GM12892 (cell line): ENCODE data around the gene SLC9A3.

Source experiments
- DNase-seq: peaks from one replicate; pipeline ENCODE4 v3.0.0; 2011; ENCODE audit not compliant: insufficient read length
- FAIRE-seq: peaks from 2 replicates; lab custom pipeline; 2011; peaks lifted over from hg19 to GRCh38; lab: Jason Lieb, UNC
- POLR2A ChIP-seq: IDR thresholded peaks from 2 replicates; pipeline ENCODE4 v1.6.1; 2011; ENCODE audit warnings: low read depth, low read length, control low read depth
- POLR2AphosphoS5 ChIP-seq: IDR thresholded peaks from 2 replicates; pipeline ENCODE4 v1.6.1; 2011; ENCODE audit warnings: low read depth, low read length, control low read depth
- TAF1 ChIP-seq: IDR thresholded peaks from 2 replicates; pipeline ENCODE4 v1.6.1; 2011; ENCODE audit warnings: low read depth, mild to moderate bottlenecking, control low read depth, low read length, borderline replicate concordance

The SLC9A3 gene

GRCh38 chr5:432928-433791, 91.1 kb downstream of the SLC9A3 start:
- no peak for FAIRE-seq

GRCh38 chr5:432201-432927, 91.9 kb downstream of the SLC9A3 start:
- TF ChIP-seq TAF1 (no peak), POLR2A (peak; percentile 8; the same call in 1 of the 2 replicates), POLR2AphosphoS5 (no peak)
- no peak for FAIRE-seq

More at GRCh38 chr5:432928-433791, 91.1 kb downstream of the SLC9A3 start:
- DNase-seq = no peak
- TF ChIP-seq POLR2A (no peak), POLR2AphosphoS5 (peak; percentile 22; the same call in 1 of the 2 replicates)

DNA sequence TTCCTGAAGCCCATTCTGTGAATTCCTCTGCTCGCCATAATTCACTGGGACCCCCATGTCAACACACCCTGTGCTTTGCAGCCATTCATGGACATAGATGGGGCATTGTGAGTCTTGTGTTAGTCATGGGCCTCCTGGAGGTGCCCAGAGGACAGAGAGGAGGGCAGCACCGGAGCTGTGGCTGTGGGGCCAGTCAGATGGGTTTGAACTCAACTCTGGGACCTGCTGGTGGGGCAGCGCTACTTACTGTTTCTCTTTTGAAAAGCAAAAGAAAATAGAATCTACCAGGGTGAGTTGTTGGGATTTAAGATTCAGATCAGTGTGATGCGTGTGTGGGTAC, 92.6 kb downstream of the SLC9A3 start:
- TF ChIP-seq POLR2A (no peak), TAF1 (no peak), POLR2AphosphoS5 (no peak)
- DNase-seq = no peak
- FAIRE-seq = no peak

More at GRCh38 chr5:432201-432927, 91.9 kb downstream of the SLC9A3 start:
- DNase-seq = no peak

DNA sequence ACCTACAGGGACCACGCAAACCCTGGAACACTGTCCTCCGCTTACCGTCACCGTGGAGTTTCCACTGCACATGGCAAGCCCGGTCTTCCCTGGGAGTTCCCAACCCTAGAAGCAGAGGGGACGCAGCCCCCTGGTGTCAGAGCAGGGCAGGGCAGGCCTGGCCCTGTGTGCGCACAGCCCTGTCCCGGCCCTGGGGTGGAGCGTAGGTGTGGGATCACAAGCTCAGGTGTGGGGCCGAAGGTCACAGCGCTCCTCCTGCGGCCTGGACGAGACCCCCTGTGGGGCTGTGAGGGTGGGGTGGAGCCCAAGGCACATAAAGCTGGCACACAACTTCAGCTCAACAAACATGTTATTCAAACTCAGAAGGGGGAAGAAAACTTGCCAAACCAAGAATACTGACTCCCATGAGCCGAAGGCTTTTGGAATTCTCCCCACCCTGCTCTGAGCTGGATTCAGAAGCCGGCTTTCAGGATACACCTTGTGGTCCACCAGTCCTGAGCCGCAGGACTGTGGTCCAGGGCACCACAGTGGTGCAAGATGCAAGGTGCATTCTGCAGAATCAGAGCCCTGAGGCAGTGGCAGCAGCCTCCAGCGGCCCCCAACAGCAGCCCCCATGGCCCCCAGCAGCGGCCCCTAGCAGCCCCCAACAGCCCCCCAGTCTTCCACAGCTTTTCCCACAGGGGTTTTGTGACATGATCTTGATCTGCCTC, 93.1 kb downstream of the SLC9A3 start:
- peak; percentile 53 for FAIRE-seq
- peak; percentile 82 for DNase-seq
- no peak for TF ChIP-seq TAF1
- peak; percentile 42; the same call in 1 of the 2 replicates for TF ChIP-seq POLR2A
- TF ChIP-seq POLR2AphosphoS5 = peak; percentile 29; the same call in 1 of the 2 replicates

DNA sequence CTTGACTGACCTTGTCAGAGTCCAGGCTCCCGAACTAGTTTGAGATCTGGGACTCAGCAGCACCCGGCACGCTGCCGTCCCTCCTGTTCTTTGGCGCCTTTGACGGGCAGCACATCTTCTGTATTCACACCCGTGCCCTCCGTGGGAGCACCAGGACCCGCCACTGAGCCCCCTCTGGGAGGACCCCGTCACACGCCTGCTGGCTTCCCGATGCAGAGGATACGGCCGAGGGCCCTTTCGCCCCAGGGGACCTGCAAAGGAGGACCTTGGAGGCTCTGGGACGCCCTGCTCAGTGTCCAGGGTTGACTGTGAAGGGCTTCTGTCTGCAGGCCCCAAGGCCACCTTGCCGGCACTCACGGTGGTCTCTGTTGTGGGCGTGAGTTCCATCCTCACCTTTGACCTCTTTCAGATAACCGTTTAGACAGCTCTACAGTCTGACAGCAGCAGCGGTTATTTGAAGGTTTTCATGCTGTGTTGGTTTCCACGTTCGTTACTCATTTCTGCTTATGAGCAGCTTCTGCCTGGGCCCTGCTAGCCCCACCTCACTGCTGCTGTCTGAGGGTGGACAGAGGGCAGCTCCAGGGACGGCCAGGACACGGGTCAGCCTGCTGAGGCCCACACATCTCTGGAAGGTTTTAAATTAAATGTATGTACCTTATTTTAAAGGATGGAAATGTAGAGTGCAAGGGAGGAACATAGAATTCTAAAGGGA, 93.9 kb downstream of the SLC9A3 start:
- no peak for DNase-seq
- no peak for FAIRE-seq

DNA sequence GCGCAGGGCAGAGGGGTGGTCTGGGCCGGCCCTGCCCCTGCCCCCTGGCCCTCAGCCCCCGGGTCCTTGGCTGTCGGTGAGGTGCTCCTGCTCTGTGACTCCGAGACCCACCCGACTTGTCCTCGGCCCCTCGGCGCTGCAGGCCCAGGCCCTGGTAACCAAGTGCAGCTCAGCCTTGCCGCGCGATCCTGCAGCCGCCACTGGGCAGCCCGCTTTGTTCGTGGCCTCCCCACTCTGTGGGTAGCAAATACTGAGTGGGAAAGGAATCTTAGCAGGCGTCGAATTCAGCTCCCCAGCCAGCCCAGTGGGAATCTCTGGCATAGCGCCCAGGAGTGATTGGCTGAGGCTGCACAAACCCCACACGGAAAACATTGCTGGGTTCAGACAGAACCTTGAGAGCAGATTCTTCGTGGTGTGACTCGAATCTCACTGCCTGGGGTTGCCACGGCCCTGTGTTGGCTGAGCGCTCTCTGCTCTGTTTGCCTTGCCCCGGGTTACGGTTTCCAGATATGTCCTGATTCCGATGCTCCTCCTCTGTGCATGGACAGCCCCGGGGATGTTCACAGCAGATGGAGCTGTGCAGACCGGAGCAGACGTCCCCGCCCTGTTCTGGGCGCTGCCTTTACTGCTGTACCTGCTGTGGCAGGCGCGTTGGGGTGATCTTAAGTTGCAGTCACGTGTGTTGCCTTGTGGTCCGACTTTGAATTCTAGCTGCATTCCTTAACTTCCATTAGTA, 94.6 kb downstream of the SLC9A3 start:
- DNase-seq = no peak
- FAIRE-seq = no peak
- TF ChIP-seq POLR2A = no peak; the same call in 1 of the 2 replicates
- TF ChIP-seq POLR2AphosphoS5 = no peak
- no peak for TF ChIP-seq TAF1

More for the DNA sequence above, 93.9 kb downstream of the SLC9A3 start:
- TF ChIP-seq POLR2A (no peak), TAF1 (no peak), POLR2AphosphoS5 (no peak)

- TF ChIP-seq POLR2AphosphoS5 (no peak), TAF1 (no peak), POLR2A (no peak; the same call in 1 of the 2 replicates)
- no peak for DNase-seq
- FAIRE-seq = no peak
These were observed 95.3 kb downstream of the SLC9A3 start for GRCh38 chr5:428754-429452.

GRCh38 chr5:428219-428618, 96.0 kb downstream of the SLC9A3 start:
- DNase-seq = no peak
- no peak for FAIRE-seq
- TF ChIP-seq POLR2AphosphoS5 (no peak), POLR2A (no peak), TAF1 (no peak)

GRCh38 chr5:427415-428087, 96.7 kb downstream of the SLC9A3 start:
- FAIRE-seq (no peak), DNase-seq (no peak)
- TF ChIP-seq POLR2A = no peak
- TF ChIP-seq TAF1 = no peak
- TF ChIP-seq POLR2AphosphoS5 = no peak
